ENCODE results near the gene PSMB1. TPM values are rescaled to one million over a fixed set of nuclear protein-coding genes. Genes with fewer than 3 reads are reported as not detected.

PSMB1 gene
- total and polyA plus RNA-seq, 2 donors (not counting 3 experiments of a cell fraction or from before 2014, with no cell fraction given) = 198 to 560 TPM

- Histone ChIP-seq H3K9ac (replicated peaks; ENCODE audit: extremely low read depth, insufficient read depth, low read length) (no peak overlapping the region), H3K9me1 (replicated peaks; ENCODE audit: control insufficient read depth, extremely low read depth, insufficient read depth, low read length) (no peaks in the 10 kb centered on the region), H3K27ac (ENCODE audit: insufficient read depth, low read depth, low read length) (no peak overlapping the region), H3K4me3 (replicated peaks in 1 of 3; ENCODE audit: insufficient read depth in 1 of 3, low read depth in 1 of 3, low read length in 3 of 3) (no peak overlapping the region), H4K20me1 (replicated peaks; ENCODE audit: control insufficient read depth, extremely low read depth, insufficient read depth, low read length) (no peaks in the 10 kb centered on the region), H3K79me2 (ENCODE audit: control insufficient read depth, insufficient read depth, low read length) (no peaks in the 10 kb centered on the region), H3K9me3 (replicated peaks; ENCODE audit: control insufficient read depth, insufficient read depth, low read length) (no peaks in the 10 kb centered on the region), H3K36me3 (ENCODE audit: control insufficient read depth in 2 of 2, extremely low read depth in 1 of 2, insufficient read depth in 2 of 2, low read length in 2 of 2) (no peaks in the 10 kb centered on the region), H3K4me1 (ENCODE audit: control insufficient read depth, extremely low read depth, insufficient read depth, low read length) (no peaks in the 10 kb centered on the region), H3K4me2 (ENCODE audit: insufficient read depth, low read length) (no peak overlapping the region), H3K27me3 (ENCODE audit: control insufficient read depth in 2 of 2, insufficient read depth in 2 of 2, low read length in 2 of 2) (no peaks in the 10 kb centered on the region), H2AFZ (ENCODE audit: low read depth, low read length) (no peak overlapping the region)
- FAIRE-seq (no peak), DNase-seq (ENCODE audit: low read depth, low spot score) (no peak)
- BruUV-seq (replicated peaks) = no TSS peak
- no peak for TF ChIP-seq JUN (IDR thresholded peaks at IDR 0.05; ENCODE audit: borderline replicate concordance, insufficient read depth, insufficient read length, low read depth)
- no peak for TF ChIP-seq POLR2AphosphoS5 (IDR thresholded peaks at IDR 0.05; ENCODE audit: insufficient read depth, low read depth, low read length)
- TF ChIP-seq MYC (IDR thresholded peaks at IDR 0.05; ENCODE audit: low read depth, low read length) = no peak
- no peak for TF ChIP-seq FOS (IDR thresholded peaks at IDR 0.05; ENCODE audit: borderline replicate concordance, insufficient read depth, low read length)
- no peak for TF ChIP-seq EZH2 (IDR thresholded peaks at IDR 0.05; ENCODE audit: borderline replicate concordance, low read depth, low read length, severe bottlenecking)
- no peak for TF ChIP-seq CTCF (IDR thresholded peaks at IDR 0.05; ENCODE audit: extremely low read depth in 1 of 2, insufficient read depth in 1 of 2, low read depth in 1 of 2, low read length in 2 of 2)
- TF ChIP-seq POLR2A (IDR thresholded peaks at IDR 0.05; ENCODE audit: low read depth, low read length) = no peak
- TF ChIP-seq GATA2 (IDR thresholded peaks at IDR 0.05; ENCODE audit: insufficient read depth, insufficient read length, low read depth, low read length) = no peak
- POLR2A ChIA-PET = no interaction called here
- dilution Hi-C loops (cut with MboI; ENCODE audit: extremely low pct_ligation_motif_present, low sequenced_read_pairs) (no loop called here), intact Hi-C loops (cut with micrococcal nuclease) (no loop called here)
- CTCF ChIA-PET = no interaction called here
Observed at GRCh38 chr6:170490259-170490658, 62.8 kb downstream of the PSMB1 start.
